NT2/D1 (cell line): ENCODE measurements around the gene MDGA2.

Experiments used
- YY1 ChIP-seq: IDR thresholded peaks from 2 replicates; pipeline ENCODE4 v1.6.1; 2011; ENCODE audit not compliant: insufficient read length, insufficient read depth
- ZNF274 ChIP-seq: IDR thresholded peaks from 2 replicates; pipeline ENCODE4 v1.6.1; 2011; ENCODE audit warnings: mild to moderate bottlenecking, low read depth, low read length

DNA sequence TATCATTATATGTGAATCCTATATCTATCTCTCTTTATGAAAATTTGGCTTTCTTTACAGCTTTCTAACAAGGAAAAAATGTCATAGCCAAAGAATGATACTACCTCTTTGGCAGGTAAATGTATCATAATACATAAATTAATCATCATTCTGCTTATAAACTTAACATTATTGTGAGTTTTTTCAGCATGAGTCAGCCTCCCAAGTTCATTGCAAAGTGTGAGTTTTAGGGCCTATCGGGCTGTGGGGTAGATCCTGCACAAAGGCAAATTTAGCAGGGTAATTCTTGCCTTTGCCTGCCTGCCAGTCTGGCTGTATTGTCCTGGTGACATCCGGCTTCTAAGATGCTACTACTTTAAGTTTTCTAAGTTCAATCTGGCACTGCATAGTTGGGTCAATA lies 412.6 kb downstream of the MDGA2 start:
- TF ChIP-seq YY1, result no peak
- TF ChIP-seq ZNF274, result no peak
